Measurements from ENCODE around the gene GLRX2.
"Not testable (repeated sequence)": the region's sequence is repeated elsewhere in the genome, so short reads cannot be mapped to it uniquely, and the experiment has no call there.

The GLRX2 gene

GRCh38 chr1:193062698-193063463, 42.3 kb downstream of the GLRX2 start:
- DNase-seq (ENCODE audit: low spot score) = no peak

DNA sequence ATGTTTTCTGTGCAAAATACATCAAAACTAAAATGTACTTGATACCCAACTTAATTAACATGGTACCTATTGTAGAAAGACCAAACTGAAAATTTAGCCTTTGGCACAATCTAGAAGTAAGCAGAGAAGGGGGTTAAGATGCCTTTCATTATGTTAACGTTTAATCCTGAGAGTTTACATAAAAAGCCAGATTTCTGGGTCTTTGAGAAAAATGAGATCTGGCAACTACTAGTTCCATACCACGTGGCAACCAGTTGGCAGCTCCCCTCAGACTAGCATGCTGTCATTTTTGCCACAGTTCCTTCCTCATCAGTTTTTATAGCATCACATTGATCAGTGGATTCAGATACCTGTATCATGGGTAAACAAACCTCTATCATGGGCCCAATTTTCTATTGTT, 44.3 kb downstream of the GLRX2 start:
- DNase-seq (ENCODE audit: low spot score) = no peak

- peak; percentile 14 for DNase-seq (ENCODE audit: low spot score)
These were observed 44.8 kb downstream of the GLRX2 start for GRCh38 chr1:193060406-193060805.

GRCh38 chr1:193060115-193060403, 45.2 kb downstream of the GLRX2 start:
- DNase-seq (ENCODE audit: low spot score) = no peak

- DNase-seq (ENCODE audit: low spot score) = peak; percentile 98
These were observed 45.7 kb downstream of the GLRX2 start, which contains the start of the genes RO60 and UCHL5 for GRCh38 chr1:193059282-193060114. RO60 (plus strand) TSS chr1:193059612; CDS start chr1:193069055, 9,443 bp downstream. UCHL5 (minus strand) TSS chr1:193059360; CDS start chr1:193059260, 100 bp downstream.

GRCh38 chr1:193058529-193059281, 46.5 kb downstream of the GLRX2 start:
- DNase-seq (ENCODE audit: low spot score) = peak; percentile 52

GRCh38 chr1:193054169-193054675, 51.0 kb downstream of the GLRX2 start:
- DNase-seq (ENCODE audit: low spot score) = no peak

- DNase-seq (ENCODE audit: low spot score) = not testable (repeated sequence)
These were observed 56.3 kb downstream of the GLRX2 start for GRCh38 chr1:193048913-193049312.
